Mesenchymal stem cell (in vitro differentiated cells and primary cell): ENCODE measurements around the gene RNF130.

ENCODE experiments used
- DNase-seq: peaks from one replicate; pipeline ENCODE4 v3.0.0-alpha.2; 2013
- H2AFZ ChIP-seq: one replicate; pipeline ENCODE4 v1.6.1; 2013; ENCODE audit warnings: low read depth, mild to moderate bottlenecking, control low read depth, inconsistent platforms, low read length, moderate library complexity
- H2AK5ac ChIP-seq: 2 replicates; pipeline ENCODE4 v1.6.1; 2013; ENCODE audit warnings: low read length, moderate library complexity, mild to moderate bottlenecking, inconsistent platforms; ENCODE audit not compliant: severe bottlenecking
- H2BK120ac ChIP-seq: one replicate; pipeline ENCODE4 v1.6.1; 2013; ENCODE audit warnings: low read depth, mild to moderate bottlenecking, inconsistent platforms, low read length, moderate library complexity
- H2BK12ac ChIP-seq, 2 experiments: one replicate each; pipeline ENCODE4 v1.6.1; 2013; ENCODE audit warnings: inconsistent platforms in 2 of 2, low read length in 2 of 2, mild to moderate bottlenecking in 2 of 2, moderate library complexity in 2 of 2, control low read depth in 1 of 2
- H2BK15ac ChIP-seq: one replicate; pipeline ENCODE4 v1.6.1; 2013; ENCODE audit warnings: mild to moderate bottlenecking, low read depth, inconsistent platforms; ENCODE audit not compliant: poor library complexity, severe bottlenecking
- H2BK5ac ChIP-seq: 2 replicates; pipeline ENCODE4 v1.6.1; 2013; ENCODE audit warnings: low read depth, mild to moderate bottlenecking, low read length, control low read depth, inconsistent platforms; ENCODE audit not compliant: poor library complexity, severe bottlenecking
- H3K14ac ChIP-seq, 2 experiments: one replicate each; pipeline ENCODE4 v1.6.1; 2013; ENCODE audit warnings: inconsistent platforms in 2 of 2, low read length in 2 of 2, control low read depth in 1 of 2, mild to moderate bottlenecking in 1 of 2, moderate library complexity in 1 of 2
- H3K18ac ChIP-seq, 2 experiments: one replicate each; pipeline ENCODE4 v1.6.1; 2013; ENCODE audit warnings: inconsistent platforms in 2 of 2, low read length in 2 of 2, control low read depth in 1 of 2, low read depth in 1 of 2, mild to moderate bottlenecking in 1 of 2
- H3K23ac ChIP-seq, 2 experiments: one replicate each; pipeline ENCODE4 v1.6.1; 2013; ENCODE audit warnings: inconsistent platforms in 2 of 2, low read length in 2 of 2, mild to moderate bottlenecking in 2 of 2, moderate library complexity in 2 of 2, control low read depth in 1 of 2
- H3K27ac ChIP-seq: 2 replicates; pipeline ENCODE4 v1.5.1; 2013; ENCODE audit warnings: mild to moderate bottlenecking, moderate library complexity, low read length, control low read depth, inconsistent platforms; ENCODE audit not compliant: poor library complexity, severe bottlenecking
- H3K27me3 ChIP-seq, 2 experiments: 2 replicates each; pipeline versions ENCODE4 v1.6.1 to v1.7.0; 2013; ENCODE audit warnings: low read length in 2 of 2, mild to moderate bottlenecking in 2 of 2, moderate library complexity in 2 of 2, control low read depth in 1 of 2, inconsistent platforms in 1 of 2; ENCODE audit not compliant: control insufficient read depth in 1 of 2, insufficient read depth in 1 of 2
- H3K36me3 ChIP-seq, 2 experiments: 2 replicates each; pipeline versions ENCODE4 v1.6.1 to v1.7.0; 2013; ENCODE audit warnings: low read length in 2 of 2, control low read depth in 1 of 2, inconsistent platforms in 1 of 2, low read depth in 1 of 2, mild to moderate bottlenecking in 1 of 2; ENCODE audit not compliant: insufficient read depth in 2 of 2, control insufficient read depth in 1 of 2
- H3K4ac ChIP-seq, 2 experiments: one replicate each; pipeline ENCODE4 v1.6.1; 2013; ENCODE audit warnings: inconsistent platforms in 2 of 2, low read length in 2 of 2, mild to moderate bottlenecking in 2 of 2, moderate library complexity in 2 of 2, control low read depth in 1 of 2, low read depth in 1 of 2
- H3K4me1 ChIP-seq: 2 replicates; pipeline ENCODE4 v1.6.1; 2013; ENCODE audit warnings: low read depth, low read length, control low read depth; ENCODE audit not compliant: control insufficient read depth, insufficient read depth
- H3K4me2 ChIP-seq: 2 replicates; pipeline ENCODE4 v1.6.1; 2013; ENCODE audit warnings: low read length, mild to moderate bottlenecking, inconsistent platforms; ENCODE audit not compliant: poor library complexity, severe bottlenecking
- H3K4me3 ChIP-seq, 2 experiments: 2 replicates each; pipeline versions ENCODE4 v1.5.1 to v1.7.0; 2013; ENCODE audit warnings: low read length in 2 of 2, mild to moderate bottlenecking in 2 of 2, control low read depth in 1 of 2, low read depth in 1 of 2; ENCODE audit not compliant: insufficient read depth in 1 of 2
- H3K79me1 ChIP-seq: replicated peaks from 2 replicates; pipeline ENCODE4 v1.6.1; 2013; ENCODE audit warnings: mild to moderate bottlenecking, control low read depth, low read length, inconsistent platforms; ENCODE audit not compliant: poor library complexity, severe bottlenecking
- H3K9ac ChIP-seq: 2 replicates; pipeline ENCODE4 v1.7.0; 2013; ENCODE audit warnings: mild to moderate bottlenecking, low read length, moderate library complexity
- H3K9me3 ChIP-seq: 2 replicates; pipeline ENCODE4 v1.7.0; 2013; ENCODE audit warnings: mild to moderate bottlenecking, low read length; ENCODE audit not compliant: control insufficient read depth
- H4K8ac ChIP-seq: one replicate; pipeline ENCODE4 v1.6.1; 2013; ENCODE audit warnings: inconsistent platforms, mild to moderate bottlenecking, low read length, moderate library complexity
- H4K91ac ChIP-seq: one replicate; pipeline ENCODE4 v1.6.1; 2013; ENCODE audit warnings: mild to moderate bottlenecking, low read length, inconsistent platforms
- WGBS: methylation state at CpG from one replicate; pipeline ENCODE4 v1.1.7; 2013; ENCODE audit warnings: mixed read lengths; 5-methylcytosine and 5-hydroxymethylcytosine counted together

The RNF130 gene

GRCh38 chr5:180046656-180047055 lies 24.9 kb downstream of the RNF130 start:
- H4K91ac ChIP-seq = no peak overlapping the region
- no peak overlapping the region for H2BK120ac ChIP-seq
- no peak overlapping the region for H4K8ac ChIP-seq
- no peak overlapping the region for H2AFZ ChIP-seq
- no peak overlapping the region for H2BK12ac ChIP-seq
- 93% methylated on average over 5 of the region's 5 CpGs for WGBS
- no peaks in the 10 kb centered on the region for H3K27me3 ChIP-seq
- no peak overlapping the region for H3K23ac ChIP-seq
- H2AK5ac ChIP-seq = no peak overlapping the region
- no peak overlapping the region for H3K4ac ChIP-seq
- no peak overlapping the region for H3K9ac ChIP-seq
- no peak overlapping the region for H3K4me2 ChIP-seq
- no peak overlapping the region for H3K14ac ChIP-seq
- H2BK5ac ChIP-seq = no peak overlapping the region
- H3K4me3 ChIP-seq = no peak overlapping the region
- no peak overlapping the region for H3K27ac ChIP-seq
- no peaks in the 10 kb centered on the region for H3K9me3 ChIP-seq
- no peak for DNase-seq
- peaks cover 0 to 9% of the 10 kb centered on the region in 2 experiments for H3K36me3 ChIP-seq
- H3K18ac ChIP-seq = no peak overlapping the region
- peaks cover 5% of the 10 kb centered on the region for H3K4me1 ChIP-seq
- H3K79me1 ChIP-seq = peaks cover 38% of the 10 kb centered on the region
- H2BK15ac ChIP-seq = no peak overlapping the region

GRCh38 chr5:180045889-180046499 lies 25.6 kb downstream of the RNF130 start:
- WGBS = 93% methylated on average over 30 of the region's 30 CpGs
- Histone ChIP-seq H3K4me3 (no peak overlapping the region), H3K4me1 (peaks cover 5% of the 10 kb centered on the region), H2BK12ac (no peak overlapping the region), H4K8ac (no peak overlapping the region), H3K23ac (no peak overlapping the region), H3K79me1 (peaks cover 40% of the 10 kb centered on the region), H2BK15ac (no peak overlapping the region), H3K14ac (no peak overlapping the region), H3K4me2 (no peak overlapping the region), H4K91ac (no peak overlapping the region), H3K4ac (no peak overlapping the region), H2BK5ac (no peak overlapping the region), H2AFZ (no peak overlapping the region), H3K9me3 (no peaks in the 10 kb centered on the region), H3K18ac (no peak overlapping the region), H2AK5ac (no peak overlapping the region), H2BK120ac (no peak overlapping the region), H3K9ac (no peak overlapping the region), H3K36me3 (peaks cover 0 to 9% of the 10 kb centered on the region in 2 experiments), H3K27ac (no peak overlapping the region), H3K27me3 (no peaks in the 10 kb centered on the region)
- no peak for DNase-seq

DNA sequence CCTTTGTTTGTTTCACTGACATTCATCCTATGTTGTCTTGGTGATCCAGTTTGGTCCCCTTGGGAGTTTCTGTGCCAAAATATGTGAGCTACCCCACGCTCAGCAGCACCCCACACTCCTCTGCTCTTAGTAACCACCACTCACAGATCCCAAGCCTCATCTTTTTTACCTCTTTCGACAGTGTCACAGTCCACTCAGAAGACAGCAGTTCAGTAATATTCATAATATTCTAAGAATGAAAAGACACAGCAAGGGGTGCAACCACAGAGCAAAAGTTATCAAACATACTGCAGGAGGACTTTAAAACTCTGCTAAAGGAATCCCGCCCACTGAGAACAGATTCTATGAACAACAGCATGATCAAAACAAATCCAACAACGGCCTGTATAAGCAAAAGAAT lies 28.2 kb downstream of the RNF130 start:
- H3K14ac ChIP-seq = no peak overlapping the region
- H2BK12ac ChIP-seq = no peak overlapping the region
- DNase-seq = no peak
- H4K8ac ChIP-seq = no peak overlapping the region
- peaks cover 30% of the 10 kb centered on the region for H3K79me1 ChIP-seq
- no peak overlapping the region for H2BK120ac ChIP-seq
- no peak overlapping the region for H3K4ac ChIP-seq
- H2AK5ac ChIP-seq = no peak overlapping the region
- peaks cover 9 to 13% of the 10 kb centered on the region in 2 experiments for H3K36me3 ChIP-seq
- H3K27ac ChIP-seq = no peak overlapping the region
- no peaks in the 10 kb centered on the region for H3K9me3 ChIP-seq
- H2BK15ac ChIP-seq = no peak overlapping the region
- H3K9ac ChIP-seq = peak overlapping the region; percentile 5
- H3K27me3 ChIP-seq = no peaks in the 10 kb centered on the region
- no peak overlapping the region for H2BK5ac ChIP-seq
- no peak overlapping the region for H2AFZ ChIP-seq
- H3K23ac ChIP-seq = no peak overlapping the region
- H3K4me1 ChIP-seq = peaks cover 3% of the 10 kb centered on the region
- no peak overlapping the region for H3K18ac ChIP-seq
- H3K4me3 ChIP-seq = no peak overlapping the region
- no peak overlapping the region for H4K91ac ChIP-seq
- 99% methylated on average over 4 of the region's 4 CpGs for WGBS
- H3K4me2 ChIP-seq = peak overlapping the region; percentile 40

DNA sequence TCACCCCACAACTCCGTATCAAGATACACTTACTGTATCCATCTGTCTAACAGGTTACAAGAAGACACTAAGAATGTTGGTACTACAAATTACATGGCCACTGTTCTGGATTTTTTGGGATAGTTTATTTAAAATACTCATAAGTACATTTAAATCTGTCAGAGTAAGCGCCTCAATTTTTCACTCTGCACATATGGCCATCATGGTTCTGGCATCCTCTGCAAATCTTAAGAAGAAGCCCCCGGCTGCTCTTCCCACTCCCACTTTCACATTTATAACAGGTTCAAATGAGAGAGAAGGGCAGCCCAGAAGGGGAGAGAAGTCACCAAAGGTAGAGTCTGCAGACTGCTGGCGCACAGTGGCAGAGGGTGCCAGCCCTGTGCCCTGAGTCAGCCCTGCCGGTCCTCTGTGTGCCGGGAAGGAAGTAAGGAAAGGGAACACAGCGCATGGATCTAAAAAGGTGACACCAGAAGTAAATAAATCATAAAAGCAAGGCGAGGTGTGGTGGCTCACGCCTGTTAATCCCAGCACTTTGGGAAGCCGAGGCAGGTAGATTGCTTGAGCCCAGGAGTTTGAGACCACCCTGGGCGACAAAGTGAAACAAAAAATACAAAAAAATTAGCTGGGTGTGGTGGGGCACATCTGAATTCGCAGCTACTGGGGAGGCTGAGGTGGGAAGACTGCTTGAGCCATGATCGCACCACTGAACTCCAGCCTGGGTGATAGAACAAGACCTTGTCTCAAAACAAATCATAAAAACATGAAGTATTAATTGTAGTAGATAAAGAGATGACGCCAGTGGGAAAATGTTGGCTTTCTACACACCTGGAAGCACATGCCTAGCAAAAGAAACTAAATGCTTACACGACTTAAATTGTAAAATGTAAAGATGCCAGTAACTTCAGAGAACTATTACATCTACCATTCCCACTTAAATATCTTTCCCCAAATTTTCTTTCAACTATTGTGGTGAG lies 30.0 kb downstream of the RNF130 start:
- Histone ChIP-seq H3K14ac (no peak overlapping the region), H2BK15ac (no peak overlapping the region), H4K91ac (no peak overlapping the region), H3K4me1 (peaks cover 3% of the 10 kb centered on the region), H2BK5ac (no peak overlapping the region), H2BK12ac (no peak overlapping the region), H4K8ac (no peak overlapping the region), H3K36me3 (peaks cover 17 to 28% of the 10 kb centered on the region in 2 experiments), H3K9ac (no peak overlapping the region), H3K23ac (no peak overlapping the region), H2BK120ac (no peak overlapping the region), H3K18ac (no peak overlapping the region), H2AK5ac (peak overlapping the region; percentile 16), H3K4me2 (no peak overlapping the region), H3K27me3 (no peaks in the 10 kb centered on the region), H3K4me3 (no peak overlapping the region), H3K9me3 (peaks cover 5% of the 10 kb centered on the region), H3K27ac (no peak overlapping the region), H3K4ac (no peak overlapping the region), H2AFZ (no peak overlapping the region), H3K79me1 (peaks cover 23% of the 10 kb centered on the region)
- WGBS = 95% methylated on average over 11 of the region's 15 CpGs
- DNase-seq = no peak
